Fibroblast of mammary gland (primary cell): Measurements from ENCODE around the gene PPARA.

ENCODE experiments used
- DNase-seq: peaks from one replicate; pipeline ENCODE4 v3.0.0-alpha.2; 2010; ENCODE audit warnings: low read depth
- H3K4me3 ChIP-seq: 2 replicates; pipeline ENCODE4 v1.5.1; 2011; ENCODE audit warnings: low read depth, mild to moderate bottlenecking, low read length, moderate library complexity; ENCODE audit not compliant: control insufficient read depth
- CTCF ChIP-seq: conservative IDR thresholded peaks from 2 replicates; pipeline ENCODE4 v1.5.1; 2011; ENCODE audit warnings: low read depth, low read length, inconsistent platforms; ENCODE audit not compliant: control insufficient read depth, insufficient read depth

The PPARA gene

GRCh38 chr22:46290843-46291785 lies 140.8 kb downstream of the PPARA start:
- DNase-seq = no peak
- TF ChIP-seq CTCF = no peak
- no peak overlapping the region for H3K4me3 ChIP-seq

- H3K4me3 ChIP-seq = no peak overlapping the region
- DNase-seq = no peak
- no peak for TF ChIP-seq CTCF
Observed at GRCh38 chr22:46292173-46292572, 141.8 kb downstream of the PPARA start.

GRCh38 chr22:46292732-46293131 lies 142.4 kb downstream of the PPARA start:
- no peak for TF ChIP-seq CTCF
- no peak overlapping the region for H3K4me3 ChIP-seq
- DNase-seq = no peak
